Measurements from ENCODE around the gene TVP23B. TPM values are rescaled to one million over a fixed set of nuclear protein-coding genes. Genes with fewer than 3 reads are reported as not detected.
"Not testable (repeated sequence)": the region's sequence is repeated elsewhere in the genome, so short reads cannot be mapped to it uniquely, and the experiment has no call there.

Gene TVP23B
- polyA plus RNA-seq, 1 donor from 2014 or later, result 71.5 TPM

GRCh38 chr17:18816489-18817371 lies 35.7 kb downstream of the TVP23B start:
- H2AFZ ChIP-seq (ENCODE audit: low read depth, low read length); H3K79me2 ChIP-seq (replicated peaks; ENCODE audit: insufficient read depth, low read length); H3F3A ChIP-seq (ENCODE audit: insufficient read depth, low read length, poor library complexity, severe bottlenecking); H3K9me2 ChIP-seq (ENCODE audit: insufficient read depth, low read length); H3K4me3 ChIP-seq (ENCODE audit: low read length); H3K9me3 ChIP-seq (ENCODE audit: low read length); H3K27me3 ChIP-seq (ENCODE audit: insufficient read depth, low read depth, low read length); H3K27ac ChIP-seq (ENCODE audit: low read length); H3K4me2 ChIP-seq (ENCODE audit: low read length); H4K20me1 ChIP-seq (ENCODE audit: insufficient read depth); H3K9ac ChIP-seq (ENCODE audit: low read length); H3K36me3 ChIP-seq (ENCODE audit: insufficient read depth, low read length): not testable (repeated sequence)
- TF ChIP-seq RAD21 (conservative IDR thresholded peaks at IDR 0.05), result peak; percentile 76
- peak; percentile 82 for TF ChIP-seq CTCF (IDR thresholded peaks at IDR 0.05; ENCODE audit: poor library complexity, severe bottlenecking)
- TF ChIP-seq SMC3 (conservative IDR thresholded peaks at IDR 0.05; ENCODE audit: poor library complexity), result peak; percentile 74

GRCh38 chr17:18821430-18821829 lies 40.4 kb downstream of the TVP23B start:
- H2AFZ ChIP-seq (ENCODE audit: low read depth, low read length); H3K4me3 ChIP-seq (ENCODE audit: low read length); H3F3A ChIP-seq (ENCODE audit: insufficient read depth, low read length, poor library complexity, severe bottlenecking); H3K36me3 ChIP-seq (ENCODE audit: insufficient read depth, low read length); H3K27ac ChIP-seq (ENCODE audit: low read length); H3K9me3 ChIP-seq (ENCODE audit: low read length); H3K9ac ChIP-seq (ENCODE audit: low read length); H4K20me1 ChIP-seq (ENCODE audit: insufficient read depth); H3K4me2 ChIP-seq (ENCODE audit: low read length); H3K27me3 ChIP-seq (ENCODE audit: insufficient read depth, low read depth, low read length); H3K9me2 ChIP-seq (ENCODE audit: insufficient read depth, low read length); H3K79me2 ChIP-seq (replicated peaks; ENCODE audit: insufficient read depth, low read length): not testable (repeated sequence)

GRCh38 chr17:18827613-18828012 lies 46.6 kb downstream of the TVP23B start:
- H4K20me1 ChIP-seq (ENCODE audit: insufficient read depth); H2AFZ ChIP-seq (ENCODE audit: low read depth, low read length); H3K27me3 ChIP-seq (ENCODE audit: insufficient read depth, low read depth, low read length); H3K9me3 ChIP-seq (ENCODE audit: low read length); H3K4me2 ChIP-seq (ENCODE audit: low read length); H3K36me3 ChIP-seq (ENCODE audit: insufficient read depth, low read length); H3F3A ChIP-seq (ENCODE audit: insufficient read depth, low read length, poor library complexity, severe bottlenecking); H3K79me2 ChIP-seq (replicated peaks; ENCODE audit: insufficient read depth, low read length); H3K27ac ChIP-seq (ENCODE audit: low read length); H3K9me2 ChIP-seq (ENCODE audit: insufficient read depth, low read length); H3K9ac ChIP-seq (ENCODE audit: low read length); H3K4me3 ChIP-seq (ENCODE audit: low read length): not testable (repeated sequence)

GRCh38 chr17:18848501-18848900 lies 67.5 kb downstream of the TVP23B start:
- no peaks in the 10 kb centered on the region for H3K36me3 ChIP-seq (ENCODE audit: insufficient read depth, low read length)
- H4K20me1 ChIP-seq (ENCODE audit: insufficient read depth), result no peaks in the 10 kb centered on the region
- no peak overlapping the region for H3K9ac ChIP-seq (ENCODE audit: low read length)
- no peak overlapping the region for H2AFZ ChIP-seq (ENCODE audit: low read depth, low read length)
- no peaks in the 10 kb centered on the region for H3K79me2 ChIP-seq (replicated peaks; ENCODE audit: insufficient read depth, low read length)
- H3K27ac ChIP-seq (ENCODE audit: low read length), result no peak overlapping the region
- no peaks in the 10 kb centered on the region for H3K9me2 ChIP-seq (ENCODE audit: insufficient read depth, low read length)
- TF ChIP-seq CTCF (IDR thresholded peaks at IDR 0.05; ENCODE audit: poor library complexity, severe bottlenecking) (no peak), SMC3 (conservative IDR thresholded peaks at IDR 0.05; ENCODE audit: poor library complexity) (no peak)
- H3K4me2 ChIP-seq (ENCODE audit: low read length), result no peak overlapping the region
- H3K9me3 ChIP-seq (ENCODE audit: low read length), result no peaks in the 10 kb centered on the region
- H3F3A ChIP-seq (ENCODE audit: insufficient read depth, low read length, poor library complexity, severe bottlenecking), result no peaks in the 10 kb centered on the region
- no peak overlapping the region for H3K4me3 ChIP-seq (ENCODE audit: low read length)
- no peaks in the 10 kb centered on the region for H3K27me3 ChIP-seq (ENCODE audit: insufficient read depth, low read depth, low read length)
